GM23338 (cell line): ENCODE results near the gene LIMK2. TPM values are rescaled to one million over a fixed set of nuclear protein-coding genes. Genes with fewer than 3 reads are reported as not detected.

Experiments
- ATAC-seq: fragments of 200-7000 bp; cut with Tn5 transposase; 3 replicates; pipeline ENCODE4 v1.9.1; 2020
- DNase-seq: peaks from one replicate; pipeline ENCODE4 v3.0.0-alpha.2; 2015; ENCODE audit warnings: low spot score
- H2AFZ ChIP-seq: fragments of 200-600 bp; sonication (generic); 2 replicates; pipeline ENCODE4 v1.8.0; 2016; ENCODE audit warnings: antibody characterized with exemption, mild to moderate bottlenecking, moderate library complexity
- H3F3A ChIP-seq: fragments of 200-600 bp; sonication (generic); replicated peaks from 2 replicates; pipeline ENCODE4 v1.8.0; 2017; ENCODE audit warnings: antibody characterized with exemption, mixed run types, low read depth
- H3K27ac ChIP-seq: fragments of 200-600 bp; sonication (generic); 2 replicates; pipeline ENCODE4 v1.6.1; 2016; ENCODE audit warnings: low read depth
- H3K27me3 ChIP-seq: fragments of 200-600 bp; sonication (generic); 2 replicates; pipeline ENCODE4 v1.8.0; 2016; ENCODE audit warnings: mild to moderate bottlenecking, mixed run types, moderate library complexity; ENCODE audit not compliant: insufficient read depth
- H3K36me3 ChIP-seq: fragments of 200-600 bp; sonication (generic); 2 replicates; pipeline ENCODE4 v1.8.0; 2016; ENCODE audit warnings: mild to moderate bottlenecking; ENCODE audit not compliant: insufficient read depth
- H3K4me1 ChIP-seq: fragments of 200-600 bp; sonication (generic); 2 replicates; pipeline ENCODE4 v1.8.0; 2016; ENCODE audit warnings: mild to moderate bottlenecking, moderate library complexity; ENCODE audit not compliant: insufficient read depth
- H3K4me2 ChIP-seq: fragments of 200-600 bp; sonication (generic); 2 replicates; pipeline ENCODE4 v1.7.1; 2017; ENCODE audit warnings: mixed run types
- H3K4me3 ChIP-seq: fragments of 200-600 bp; sonication (generic); 2 replicates; pipeline ENCODE4 v1.6.1; 2016; ENCODE audit warnings: mixed run types
- H3K79me2 ChIP-seq: fragments of 200-600 bp; sonication (generic); replicated peaks from 2 replicates; pipeline ENCODE4 v1.8.0; 2017; ENCODE audit warnings: mild to moderate bottlenecking; ENCODE audit not compliant: insufficient read depth
- H3K9me2 ChIP-seq: fragments of 200-600 bp; sonication (generic); 2 replicates; pipeline ENCODE4 v1.8.0; 2017; ENCODE audit not compliant: insufficient read depth
- H4K20me1 ChIP-seq: fragments of 200-600 bp; sonication (generic); replicated peaks from 2 replicates; pipeline ENCODE4 v1.8.0; 2017; ENCODE audit warnings: mild to moderate bottlenecking; ENCODE audit not compliant: insufficient read depth
- H3K27ac Mint-ChIP-seq: 2 replicates; pipeline ENCODE4 v1.8.0; 2020; ENCODE audit warnings: inconsistent platforms, mild to moderate bottlenecking, moderate library complexity, mixed read lengths
- H3K27me3 Mint-ChIP-seq: 3 replicates; pipeline ENCODE4 v1.8.0; 2022; ENCODE audit warnings: low read depth, mild to moderate bottlenecking, moderate library complexity, mixed read lengths, inconsistent platforms; ENCODE audit not compliant: insufficient read depth, poor library complexity
- H3K36me3 Mint-ChIP-seq: 3 replicates; pipeline ENCODE4 v1.8.0; 2021; ENCODE audit warnings: low read depth, mild to moderate bottlenecking, inconsistent platforms, moderate library complexity, mixed read lengths
- H3K4me1 Mint-ChIP-seq: 3 replicates; pipeline ENCODE4 v1.8.0; 2020; ENCODE audit warnings: mild to moderate bottlenecking, inconsistent platforms, mixed read lengths
- H3K4me3 Mint-ChIP-seq: 3 replicates; pipeline ENCODE4 v1.8.0; 2021; ENCODE audit warnings: moderate library complexity, mild to moderate bottlenecking, inconsistent platforms, mixed read lengths
- H3K9me3 Mint-ChIP-seq: 3 replicates; pipeline ENCODE4 v1.8.0; 2020; ENCODE audit warnings: moderate library complexity, mild to moderate bottlenecking, inconsistent platforms, mixed read lengths
- EZH2phosphoT487 ChIP-seq: fragments of 200-600 bp; sonication (generic); IDR thresholded peaks from one replicate; pipeline ENCODE4 v1.8.1; 2018; ENCODE audit warnings: antibody characterized with exemption; ENCODE audit not compliant: unreplicated experiment
- POLR2AphosphoS5 ChIP-seq: IDR thresholded peaks from 2 replicates; pipeline ENCODE4 v1.6.1; 2016; ENCODE audit warnings: antibody characterized with exemption, low read depth
- STAT1 ChIP-seq: IDR thresholded peaks from one replicate; pipeline ENCODE4 v1.6.1; 2016; ENCODE audit warnings: antibody characterized with exemption; ENCODE audit not compliant: unreplicated experiment
- polyA plus RNA-seq: library from polyadenylated mRNA; unstranded; fragments of >200 nt; fragmentation: Nextera tagmentation; extraction: Ambion mirVana; gene quantifications from 2 replicates; pipeline ENCODE4 v1.2.1, GENCODE V29; 2016
- total RNA-seq: library from RNA; depleted of rRNA; stranded (reverse); fragments of >200 nt; shearing (Covaris generic); gene quantifications from 2 replicates; pipeline ENCODE4 v1.2.3, GENCODE V29; 2014
- TF ChIP-seq, protein P1 (sequence below): fragments of 250-450 bp; sonication (Bioruptor Pico); IDR thresholded peaks from 2 replicates; pipeline ENCODE4 v1.5.0; 2020; ENCODE audit warnings: mild to moderate bottlenecking, moderate library complexity
- TF ChIP-seq, protein P2 (sequence below), 2 experiments: fragments of 200-600 bp in 1 of 2; sonication (generic) in 1 of 2; conservative IDR thresholded peaks; 2 replicates each; pipeline versions ENCODE4 v1.5.1 to v1.6.1; 2016 to 2017; ENCODE audit warnings: antibody characterized with exemption in 2 of 2, low read depth in 2 of 2, mild to moderate bottlenecking in 2 of 2, moderate library complexity in 1 of 2
- TF ChIP-seq, protein P3 (sequence below): IDR thresholded peaks from 2 replicates; pipeline ENCODE4 v1.6.1; 2016; ENCODE audit warnings: antibody characterized with exemption

Gene LIMK2
- total and polyA plus RNA-seq, 2 experiments from 2014 or later = 12.5 to 39.8 TPM

DNA sequence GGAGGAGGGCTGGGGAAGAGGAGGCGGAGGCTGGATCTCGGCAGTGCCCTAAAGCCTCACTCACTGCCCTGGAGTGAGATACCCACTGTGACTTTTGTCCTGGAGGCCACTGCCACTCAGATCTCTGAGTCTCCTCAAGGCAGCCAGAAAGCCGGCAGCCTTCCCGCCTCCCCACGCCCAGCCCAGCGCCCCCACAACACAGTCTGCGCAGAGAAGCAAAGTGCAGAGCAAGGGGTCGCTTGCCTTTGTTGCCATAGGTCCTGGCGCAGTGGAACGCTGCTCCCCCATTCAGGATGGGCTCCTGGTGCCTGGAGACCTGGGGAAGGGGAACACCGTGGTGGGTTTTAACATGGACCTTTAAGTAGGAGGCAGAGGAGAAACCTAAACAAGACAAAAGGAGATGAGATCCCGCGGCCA is 116.5 kb downstream of the LIMK2 start:
- DNase-seq = no peak
- Histone ChIP-seq H3K4me1 (no peaks in the 10 kb centered on the region), H3K27ac (no peak overlapping the region), H3K4me3 (no peak overlapping the region), H3F3A (no peaks in the 10 kb centered on the region), H3K4me2 (no peak overlapping the region), H4K20me1 (peaks cover 27% of the 10 kb centered on the region), H3K27me3 (no peaks in the 10 kb centered on the region), H3K36me3 (peaks cover 36% of the 10 kb centered on the region), H3K79me2 (peaks cover 23% of the 10 kb centered on the region), H2AFZ (no peak overlapping the region), H3K9me2 (no peaks in the 10 kb centered on the region)
- Mint-ChIP-seq H3K27me3 (peaks cover 6% of the 10 kb centered on the region), H3K36me3 (peaks cover 83% of the 10 kb centered on the region), H3K27ac (no peak overlapping the region), H3K9me3 (no peaks in the 10 kb centered on the region), H3K4me3 (no peak overlapping the region), H3K4me1 (peaks cover 4% of the 10 kb centered on the region; the same call in 2 of the 3 replicates)
- ATAC-seq = no peak
- TF ChIP-seq, protein P1, sequence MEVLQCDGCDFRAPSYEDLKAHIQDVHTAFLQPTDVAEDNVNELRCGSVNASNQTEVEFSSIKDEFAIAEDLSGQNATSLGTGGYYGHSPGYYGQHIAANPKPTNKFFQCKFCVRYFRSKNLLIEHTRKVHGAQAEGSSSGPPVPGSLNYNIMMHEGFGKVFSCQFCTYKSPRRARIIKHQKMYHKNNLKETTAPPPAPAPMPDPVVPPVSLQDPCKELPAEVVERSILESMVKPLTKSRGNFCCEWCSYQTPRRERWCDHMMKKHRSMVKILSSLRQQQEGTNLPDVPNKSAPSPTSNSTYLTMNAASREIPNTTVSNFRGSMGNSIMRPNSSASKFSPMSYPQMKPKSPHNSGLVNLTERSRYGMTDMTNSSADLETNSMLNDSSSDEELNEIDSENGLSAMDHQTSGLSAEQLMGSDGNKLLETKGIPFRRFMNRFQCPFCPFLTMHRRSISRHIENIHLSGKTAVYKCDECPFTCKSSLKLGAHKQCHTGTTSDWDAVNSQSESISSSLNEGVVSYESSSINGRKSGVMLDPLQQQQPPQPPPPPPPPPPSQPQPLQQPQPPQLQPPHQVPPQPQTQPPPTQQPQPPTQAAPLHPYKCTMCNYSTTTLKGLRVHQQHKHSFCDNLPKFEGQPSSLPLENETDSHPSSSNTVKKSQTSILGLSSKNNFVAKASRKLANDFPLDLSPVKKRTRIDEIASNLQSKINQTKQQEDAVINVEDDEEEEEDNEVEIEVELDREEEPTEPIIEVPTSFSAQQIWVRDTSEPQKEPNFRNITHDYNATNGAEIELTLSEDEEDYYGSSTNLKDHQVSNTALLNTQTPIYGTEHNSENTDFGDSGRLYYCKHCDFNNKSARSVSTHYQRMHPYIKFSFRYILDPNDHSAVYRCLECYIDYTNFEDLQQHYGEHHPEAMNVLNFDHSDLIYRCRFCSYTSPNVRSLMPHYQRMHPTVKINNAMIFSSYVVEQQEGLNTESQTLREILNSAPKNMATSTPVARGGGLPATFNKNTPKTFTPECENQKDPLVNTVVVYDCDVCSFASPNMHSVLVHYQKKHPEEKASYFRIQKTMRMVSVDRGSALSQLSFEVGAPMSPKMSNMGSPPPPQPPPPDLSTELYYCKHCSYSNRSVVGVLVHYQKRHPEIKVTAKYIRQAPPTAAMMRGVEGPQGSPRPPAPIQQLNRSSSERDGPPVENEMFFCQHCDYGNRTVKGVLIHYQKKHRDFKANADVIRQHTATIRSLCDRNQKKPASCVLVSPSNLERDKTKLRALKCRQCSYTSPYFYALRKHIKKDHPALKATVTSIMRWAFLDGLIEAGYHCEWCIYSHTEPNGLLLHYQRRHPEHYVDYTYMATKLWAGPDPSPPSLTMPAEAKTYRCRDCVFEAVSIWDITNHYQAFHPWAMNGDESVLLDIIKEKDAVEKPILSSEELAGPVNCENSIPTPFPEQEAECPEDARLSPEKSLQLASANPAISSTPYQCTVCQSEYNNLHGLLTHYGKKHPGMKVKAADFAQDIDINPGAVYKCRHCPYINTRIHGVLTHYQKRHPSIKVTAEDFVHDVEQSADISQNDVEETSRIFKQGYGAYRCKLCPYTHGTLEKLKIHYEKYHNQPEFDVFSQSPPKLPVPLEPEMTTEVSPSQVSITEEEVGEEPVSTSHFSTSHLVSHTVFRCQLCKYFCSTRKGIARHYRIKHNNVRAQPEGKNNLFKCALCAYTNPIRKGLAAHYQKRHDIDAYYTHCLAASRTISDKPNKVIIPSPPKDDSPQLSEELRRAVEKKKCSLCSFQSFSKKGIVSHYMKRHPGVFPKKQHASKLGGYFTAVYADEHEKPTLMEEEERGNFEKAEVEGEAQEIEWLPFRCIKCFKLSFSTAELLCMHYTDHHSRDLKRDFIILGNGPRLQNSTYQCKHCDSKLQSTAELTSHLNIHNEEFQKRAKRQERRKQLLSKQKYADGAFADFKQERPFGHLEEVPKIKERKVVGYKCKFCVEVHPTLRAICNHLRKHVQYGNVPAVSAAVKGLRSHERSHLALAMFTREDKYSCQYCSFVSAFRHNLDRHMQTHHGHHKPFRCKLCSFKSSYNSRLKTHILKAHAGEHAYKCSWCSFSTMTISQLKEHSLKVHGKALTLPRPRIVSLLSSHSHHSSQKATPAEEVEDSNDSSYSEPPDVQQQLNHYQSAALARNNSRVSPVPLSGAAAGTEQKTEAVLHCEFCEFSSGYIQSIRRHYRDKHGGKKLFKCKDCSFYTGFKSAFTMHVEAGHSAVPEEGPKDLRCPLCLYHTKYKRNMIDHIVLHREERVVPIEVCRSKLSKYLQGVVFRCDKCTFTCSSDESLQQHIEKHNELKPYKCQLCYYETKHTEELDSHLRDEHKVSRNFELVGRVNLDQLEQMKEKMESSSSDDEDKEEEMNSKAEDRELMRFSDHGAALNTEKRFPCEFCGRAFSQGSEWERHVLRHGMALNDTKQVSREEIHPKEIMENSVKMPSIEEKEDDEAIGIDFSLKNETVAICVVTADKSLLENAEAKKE = no peak
- TF ChIP-seq EZH2phosphoT487 = no peak
- no peak for TF ChIP-seq POLR2AphosphoS5
- TF ChIP-seq, protein P2, sequence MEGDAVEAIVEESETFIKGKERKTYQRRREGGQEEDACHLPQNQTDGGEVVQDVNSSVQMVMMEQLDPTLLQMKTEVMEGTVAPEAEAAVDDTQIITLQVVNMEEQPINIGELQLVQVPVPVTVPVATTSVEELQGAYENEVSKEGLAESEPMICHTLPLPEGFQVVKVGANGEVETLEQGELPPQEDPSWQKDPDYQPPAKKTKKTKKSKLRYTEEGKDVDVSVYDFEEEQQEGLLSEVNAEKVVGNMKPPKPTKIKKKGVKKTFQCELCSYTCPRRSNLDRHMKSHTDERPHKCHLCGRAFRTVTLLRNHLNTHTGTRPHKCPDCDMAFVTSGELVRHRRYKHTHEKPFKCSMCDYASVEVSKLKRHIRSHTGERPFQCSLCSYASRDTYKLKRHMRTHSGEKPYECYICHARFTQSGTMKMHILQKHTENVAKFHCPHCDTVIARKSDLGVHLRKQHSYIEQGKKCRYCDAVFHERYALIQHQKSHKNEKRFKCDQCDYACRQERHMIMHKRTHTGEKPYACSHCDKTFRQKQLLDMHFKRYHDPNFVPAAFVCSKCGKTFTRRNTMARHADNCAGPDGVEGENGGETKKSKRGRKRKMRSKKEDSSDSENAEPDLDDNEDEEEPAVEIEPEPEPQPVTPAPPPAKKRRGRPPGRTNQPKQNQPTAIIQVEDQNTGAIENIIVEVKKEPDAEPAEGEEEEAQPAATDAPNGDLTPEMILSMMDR (conservative IDR thresholded peaks at IDR 0.05; ENCODE audit: low read depth in 2 of 2) = no peak
- TF ChIP-seq STAT1 = no peak
- TF ChIP-seq, protein P3, sequence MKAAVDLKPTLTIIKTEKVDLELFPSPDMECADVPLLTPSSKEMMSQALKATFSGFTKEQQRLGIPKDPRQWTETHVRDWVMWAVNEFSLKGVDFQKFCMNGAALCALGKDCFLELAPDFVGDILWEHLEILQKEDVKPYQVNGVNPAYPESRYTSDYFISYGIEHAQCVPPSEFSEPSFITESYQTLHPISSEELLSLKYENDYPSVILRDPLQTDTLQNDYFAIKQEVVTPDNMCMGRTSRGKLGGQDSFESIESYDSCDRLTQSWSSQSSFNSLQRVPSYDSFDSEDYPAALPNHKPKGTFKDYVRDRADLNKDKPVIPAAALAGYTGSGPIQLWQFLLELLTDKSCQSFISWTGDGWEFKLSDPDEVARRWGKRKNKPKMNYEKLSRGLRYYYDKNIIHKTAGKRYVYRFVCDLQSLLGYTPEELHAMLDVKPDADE = no peak
